ENCODE results near the gene KPNB1. TPM values are rescaled to one million over a fixed set of nuclear protein-coding genes. Genes with fewer than 3 reads are reported as not detected.
A peak's percentile ranks its signal among the peaks of the same experiment; 100 is the strongest.

Gene KPNB1
- polyA plus RNA-seq, 1 donor from 2014 or later: 117 TPM

- H3K4me3 ChIP-seq (ENCODE audit: low read length): no peak overlapping the region
- H3K9ac ChIP-seq (ENCODE audit: low read length): no peak overlapping the region
- H3K4me2 ChIP-seq (ENCODE audit: low read length): no peak overlapping the region
- no peak for TF ChIP-seq REST (IDR thresholded peaks at IDR 0.05; ENCODE audit: borderline replicate concordance)
- peak; percentile 36 for TF ChIP-seq SMC3 (conservative IDR thresholded peaks at IDR 0.05; ENCODE audit: poor library complexity)
- no peak for TF ChIP-seq TAF1 (IDR thresholded peaks at IDR 0.05; ENCODE audit: low read depth)
- TF ChIP-seq MXI1 (conservative IDR thresholded peaks at IDR 0.05; ENCODE audit: poor library complexity, severe bottlenecking): no peak
- no peak for TF ChIP-seq CTCF (IDR thresholded peaks at IDR 0.05; ENCODE audit: poor library complexity, severe bottlenecking)
- TF ChIP-seq RAD21 (conservative IDR thresholded peaks at IDR 0.05): peak; percentile 6
- no peaks in the 10 kb centered on the region for H3K27me3 ChIP-seq (ENCODE audit: insufficient read depth, low read depth, low read length)
- no peaks in the 10 kb centered on the region for H3K79me2 ChIP-seq (replicated peaks; ENCODE audit: insufficient read depth, low read length)
- no peaks in the 10 kb centered on the region for H3K9me2 ChIP-seq (ENCODE audit: insufficient read depth, low read length)
- H3K9me3 ChIP-seq (ENCODE audit: low read length): no peaks in the 10 kb centered on the region
- no peak overlapping the region for H3K27ac ChIP-seq (ENCODE audit: low read length)
- H3K36me3 ChIP-seq (ENCODE audit: insufficient read depth, low read length): no peaks in the 10 kb centered on the region
- H2AFZ ChIP-seq (ENCODE audit: low read depth, low read length): no peak overlapping the region
- H3F3A ChIP-seq (ENCODE audit: insufficient read depth, low read length, poor library complexity, severe bottlenecking): no peaks in the 10 kb centered on the region
- H4K20me1 ChIP-seq (ENCODE audit: insufficient read depth): no peaks in the 10 kb centered on the region
Observed at GRCh38 chr17:47664624-47664941, 14.9 kb downstream of the KPNB1 start.

- Histone ChIP-seq H3K4me2 (ENCODE audit: low read length) (no peak overlapping the region), H3K36me3 (ENCODE audit: insufficient read depth, low read length) (no peaks in the 10 kb centered on the region), H3K79me2 (replicated peaks; ENCODE audit: insufficient read depth, low read length) (no peaks in the 10 kb centered on the region), H3F3A (ENCODE audit: insufficient read depth, low read length, poor library complexity, severe bottlenecking) (no peaks in the 10 kb centered on the region), H3K4me3 (ENCODE audit: low read length) (no peak overlapping the region), H3K9me3 (ENCODE audit: low read length) (no peaks in the 10 kb centered on the region), H4K20me1 (ENCODE audit: insufficient read depth) (no peaks in the 10 kb centered on the region), H3K9me2 (ENCODE audit: insufficient read depth, low read length) (no peaks in the 10 kb centered on the region), H3K27me3 (ENCODE audit: insufficient read depth, low read depth, low read length) (no peaks in the 10 kb centered on the region), H3K27ac (ENCODE audit: low read length) (no peak overlapping the region), H2AFZ (ENCODE audit: low read depth, low read length) (no peak overlapping the region), H3K9ac (ENCODE audit: low read length) (no peak overlapping the region)
- TF ChIP-seq SMC3 (conservative IDR thresholded peaks at IDR 0.05; ENCODE audit: poor library complexity) (no peak), REST (IDR thresholded peaks at IDR 0.05; ENCODE audit: borderline replicate concordance) (no peak), POLR2AphosphoS5 (IDR thresholded peaks at IDR 0.05) (no peak), TAF1 (IDR thresholded peaks at IDR 0.05; ENCODE audit: low read depth) (no peak), EZH2 (IDR thresholded peaks at IDR 0.05; ENCODE audit: borderline replicate concordance, insufficient read depth, low read length, poor library complexity, severe bottlenecking) (no peak), EP300 (conservative IDR thresholded peaks at IDR 0.05; ENCODE audit: poor library complexity, severe bottlenecking) (no peak), CTCF (IDR thresholded peaks at IDR 0.05; ENCODE audit: poor library complexity, severe bottlenecking) (no peak)
Observed at GRCh38 chr17:47665655-47666054, 15.9 kb downstream of the KPNB1 start.
